Neuronal stem cell (in vitro differentiated cells): ENCODE results near the gene RSAD1.

Source experiments
- DNase-seq: peaks from one replicate; pipeline ENCODE4 v3.0.0-alpha.2; 2013; ENCODE audit warnings: low spot score
- H2AFZ ChIP-seq: one replicate; pipeline ENCODE4 v1.6.1; 2013; ENCODE audit warnings: mild to moderate bottlenecking, low read length, inconsistent platforms
- H2AK5ac ChIP-seq: 2 replicates; pipeline ENCODE4 v1.6.1; 2013; ENCODE audit warnings: low read depth, mild to moderate bottlenecking, inconsistent platforms, low read length, moderate library complexity, mixed read lengths
- H2BK120ac ChIP-seq: 2 replicates; pipeline ENCODE4 v1.6.1; 2013; ENCODE audit warnings: low read depth, mild to moderate bottlenecking, inconsistent platforms, low read length, moderate library complexity, mixed read lengths
- H2BK12ac ChIP-seq: one replicate; pipeline ENCODE4 v1.6.1; 2013; ENCODE audit warnings: low read length, inconsistent platforms
- H2BK15ac ChIP-seq: 2 replicates; pipeline ENCODE4 v1.6.1; 2013; ENCODE audit warnings: mild to moderate bottlenecking, low read length, inconsistent platforms, mixed read lengths
- H2BK5ac ChIP-seq: one replicate; pipeline ENCODE4 v1.6.1; 2013; ENCODE audit warnings: inconsistent platforms, mild to moderate bottlenecking, low read length, moderate library complexity
- H3K14ac ChIP-seq: one replicate; pipeline ENCODE4 v1.6.1; 2013; ENCODE audit warnings: low read length, inconsistent platforms
- H3K18ac ChIP-seq: 2 replicates; pipeline ENCODE4 v1.6.1; 2013; ENCODE audit warnings: low read length, inconsistent platforms
- H3K23ac ChIP-seq: 2 replicates; pipeline ENCODE4 v1.6.1; 2013; ENCODE audit warnings: low read depth, mild to moderate bottlenecking, mixed read lengths, low read length, inconsistent platforms; ENCODE audit not compliant: poor library complexity
- H3K27ac ChIP-seq: replicated peaks from 3 replicates; pipeline ENCODE4 v1.5.1; 2013; ENCODE audit warnings: low read length, inconsistent platforms
- H3K27me3 ChIP-seq, 3 experiments: 2 replicates each; pipeline ENCODE4 v1.6.1; 2013; ENCODE audit warnings: low read length in 3 of 3, mild to moderate bottlenecking in 2 of 3, inconsistent platforms in 1 of 3, low read depth in 1 of 3, mixed read lengths in 1 of 3, moderate library complexity in 1 of 3; ENCODE audit not compliant: control insufficient read depth in 3 of 3, insufficient read depth in 3 of 3
- H3K36me3 ChIP-seq, 2 donors: replicated peaks in 1 of 2; 2 replicates each; pipeline ENCODE4 v1.6.1; 2013; ENCODE audit warnings: low read length in 2 of 2; ENCODE audit not compliant: control insufficient read depth in 2 of 2, insufficient read depth in 2 of 2
- H3K4ac ChIP-seq: 2 replicates; pipeline ENCODE4 v1.6.1; 2013; ENCODE audit warnings: inconsistent platforms, mild to moderate bottlenecking, low read length, moderate library complexity
- H3K4me1 ChIP-seq, 2 donors: 1 replicate in 1 of 2; 2 replicates in 1 of 2; pipeline ENCODE4 v1.6.1; 2013; ENCODE audit warnings: low read length in 2 of 2, low read depth in 1 of 2; ENCODE audit not compliant: control insufficient read depth in 2 of 2, insufficient read depth in 1 of 2
- H3K4me2 ChIP-seq: one replicate; pipeline ENCODE4 v1.6.1; 2013; ENCODE audit warnings: mild to moderate bottlenecking, low read length, inconsistent platforms; ENCODE audit not compliant: insufficient read depth, poor library complexity, severe bottlenecking
- H3K4me3 ChIP-seq, 2 donors: 2 replicates each; pipeline ENCODE4 v1.5.1; 2013; ENCODE audit warnings: low read length in 2 of 2, mild to moderate bottlenecking in 2 of 2, inconsistent platforms in 1 of 2, moderate library complexity in 1 of 2
- H3K79me1 ChIP-seq: one replicate; pipeline ENCODE4 v1.6.1; 2013; ENCODE audit warnings: low read depth, mild to moderate bottlenecking, inconsistent platforms, low read length, moderate library complexity
- H3K9ac ChIP-seq: one replicate; pipeline ENCODE4 v1.6.1; 2013; ENCODE audit warnings: mild to moderate bottlenecking, low read depth, low read length, inconsistent platforms; ENCODE audit not compliant: poor library complexity
- H3K9me3 ChIP-seq, 2 donors: replicated peaks in 1 of 2; 2 replicates each; pipeline versions ENCODE3 to v1.6.1; 2013; ENCODE audit warnings: low read length in 2 of 2, mild to moderate bottlenecking in 2 of 2, inconsistent platforms in 1 of 2, low read depth in 1 of 2, mixed read lengths in 1 of 2, moderate library complexity in 1 of 2; ENCODE audit not compliant: control insufficient read depth in 2 of 2, insufficient read depth in 1 of 2
- H4K8ac ChIP-seq: one replicate; pipeline ENCODE4 v1.6.1; 2013; ENCODE audit warnings: low read depth, mild to moderate bottlenecking, inconsistent platforms, low read length, moderate library complexity
- H4K91ac ChIP-seq: one replicate; pipeline ENCODE4 v1.6.1; 2013; ENCODE audit warnings: low read length, low read depth, mild to moderate bottlenecking, inconsistent platforms; ENCODE audit not compliant: poor library complexity
- WGBS, 2 donors: extraction: QIAGEN DNeasy Blood & Tissue Kit; methylation state at CpG; one replicate each; pipeline ENCODE4 v1.1.7; 2013; ENCODE audit warnings: missing lambda C conversion rate in 2 of 2, mixed read lengths in 1 of 2; ENCODE audit not compliant: insufficient read length in 2 of 2, insufficient replicate concordance in 1 of 2; ENCODE audit errors: extremely low coverage in 2 of 2; 5-methylcytosine and 5-hydroxymethylcytosine counted together

Gene RSAD1

DNA sequence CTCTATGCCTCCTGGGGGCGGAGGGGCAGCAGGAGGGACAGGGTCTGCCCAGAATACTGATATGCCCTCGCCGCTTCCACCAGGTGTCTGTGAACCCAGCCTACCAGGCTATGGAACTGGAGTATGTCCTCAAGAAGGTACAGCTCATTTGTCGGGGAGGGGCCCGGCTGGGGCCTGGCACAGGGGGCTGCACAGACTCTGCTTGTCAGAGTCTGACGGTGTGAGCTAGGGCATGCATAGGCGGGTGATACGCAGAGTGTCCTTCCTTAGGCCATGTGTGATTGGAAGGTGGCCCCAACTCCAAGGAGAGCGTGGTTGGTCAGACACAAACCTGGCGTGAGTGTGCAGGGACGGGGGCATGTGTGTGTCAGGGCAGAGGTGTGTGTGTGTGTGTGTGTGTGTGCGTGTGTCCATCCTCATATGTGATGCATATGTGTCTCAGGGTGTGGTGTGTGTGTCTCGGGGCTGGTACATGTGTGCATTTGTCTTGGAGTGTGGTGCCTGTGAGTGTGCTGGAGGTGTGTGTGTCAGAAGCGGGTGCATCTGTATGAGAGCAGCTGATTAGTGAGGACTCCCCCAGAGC, 17.0 kb upstream of the RSAD1 start:
- Histone ChIP-seq H3K18ac (no peak overlapping the region), H3K36me3 (no peaks in the 10 kb centered on the region), H2BK120ac (no peak overlapping the region), H3K27ac (no peak overlapping the region), H4K91ac (no peak overlapping the region), H3K9ac (peak overlapping the region; percentile 65), H3K4me1 (no peaks in the 10 kb centered on the region), H3K27me3 (peaks cover 0 to 22% (median 2%) of the 10 kb centered on the region in 3 experiments), H4K8ac (no peak overlapping the region), H3K4me3 (no peak overlapping the region), H2BK5ac (no peak overlapping the region), H2AFZ (no peak overlapping the region), H2AK5ac (no peak overlapping the region), H3K23ac (no peak overlapping the region), H3K9me3 (peaks cover 0 to 2% of the 10 kb centered on the region in 2 donors), H3K14ac (peak overlapping the region; percentile 77), H2BK15ac (no peak overlapping the region), H2BK12ac (no peak overlapping the region), H3K4me2 (no peak overlapping the region), H3K4ac (no peak overlapping the region), H3K79me1 (no peaks in the 10 kb centered on the region)
- WGBS, 2 donors, result no CpG with 5 or more reads among the region's 14 CpGs
- DNase-seq, result no peak

DNA sequence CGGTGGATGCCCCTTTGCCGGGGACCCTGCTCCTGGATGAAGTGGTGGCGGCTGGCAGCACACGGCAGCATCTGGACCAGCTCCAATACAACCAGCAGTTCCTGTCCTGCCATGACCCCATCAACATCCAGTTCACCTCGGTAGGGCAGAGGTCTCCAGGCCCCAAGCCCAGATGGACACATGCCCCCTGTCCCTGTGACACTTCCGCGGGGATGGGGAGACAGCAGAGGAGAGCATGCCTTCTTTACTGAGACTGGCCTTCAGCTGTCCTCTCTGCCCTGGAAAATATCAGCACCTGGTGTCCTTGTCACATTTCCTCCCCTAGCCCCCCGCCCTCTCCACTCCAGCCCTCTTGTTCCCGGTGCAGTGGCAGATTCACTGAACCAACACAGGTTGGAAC, 16.2 kb upstream of the RSAD1 start:
- H4K91ac ChIP-seq, result no peak overlapping the region
- H2BK5ac ChIP-seq, result no peak overlapping the region
- no peak overlapping the region for H3K23ac ChIP-seq
- peaks cover under 1 to 2% of the 10 kb centered on the region in 2 donors for H3K9me3 ChIP-seq
- H3K4me1 ChIP-seq, result no peaks in the 10 kb centered on the region
- H2AFZ ChIP-seq, result no peak overlapping the region
- WGBS, 2 donors, result no CpG with 5 or more reads among the region's 9 CpGs
- H3K27ac ChIP-seq, result no peak overlapping the region
- H3K4me2 ChIP-seq, result no peak overlapping the region
- no peak overlapping the region for H2AK5ac ChIP-seq
- H3K4me3 ChIP-seq, result no peak overlapping the region
- peak overlapping the region; percentile 63 for H3K9ac ChIP-seq
- no peak overlapping the region for H2BK15ac ChIP-seq
- H3K36me3 ChIP-seq, result no peaks in the 10 kb centered on the region
- H2BK12ac ChIP-seq, result no peak overlapping the region
- no peak overlapping the region for H3K14ac ChIP-seq
- H2BK120ac ChIP-seq, result no peak overlapping the region
- no peak overlapping the region for H3K4ac ChIP-seq
- H3K79me1 ChIP-seq, result no peaks in the 10 kb centered on the region
- H4K8ac ChIP-seq, result no peak overlapping the region
- no peak for DNase-seq
- H3K18ac ChIP-seq, result no peak overlapping the region
- H3K27me3 ChIP-seq, result peaks cover 0 to 30% (median 10%) of the 10 kb centered on the region in 3 experiments

DNA sequence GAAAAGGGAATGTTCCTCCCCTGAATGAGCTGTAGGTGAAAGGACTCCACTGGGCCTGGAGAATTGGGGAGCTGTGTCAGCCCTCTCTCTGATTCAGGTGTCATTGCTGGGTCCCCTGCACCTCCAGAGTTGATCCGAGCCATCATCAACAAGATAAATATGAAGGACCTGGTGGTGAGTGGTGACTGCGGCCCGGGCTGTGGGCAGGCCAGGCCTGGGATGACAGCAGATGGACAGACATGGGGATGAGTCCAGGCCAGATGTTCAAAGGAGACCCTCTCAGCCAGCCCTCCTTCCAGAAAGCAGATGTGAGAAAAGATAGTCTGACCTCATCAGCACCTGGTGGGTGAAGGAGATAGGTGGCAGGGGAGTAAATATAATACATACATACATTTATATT, 14.5 kb upstream of the RSAD1 start:
- Histone ChIP-seq H3K27me3 (peaks cover 10 to 44% (median 26%) of the 10 kb centered on the region in 3 experiments), H2BK120ac (no peak overlapping the region), H3K4me3 (no peak overlapping the region), H2BK12ac (no peak overlapping the region), H4K8ac (no peak overlapping the region), H3K27ac (no peak overlapping the region), H3K18ac (no peak overlapping the region), H2BK5ac (no peak overlapping the region), H3K23ac (no peak overlapping the region), H2AFZ (no peak overlapping the region), H3K9ac (no peak overlapping the region), H3K4me1 (peaks cover 0 to 4% of the 10 kb centered on the region in 2 donors), H2AK5ac (no peak overlapping the region), H4K91ac (no peak overlapping the region), H3K79me1 (no peaks in the 10 kb centered on the region), H3K9me3 (peaks cover 4 to 8% of the 10 kb centered on the region in 2 donors), H3K36me3 (no peaks in the 10 kb centered on the region), H3K14ac (no peak overlapping the region), H3K4me2 (no peak overlapping the region), H3K4ac (no peak overlapping the region), H2BK15ac (no peak overlapping the region)
- WGBS, 2 donors, result no CpG with 5 or more reads among the region's 3 CpGs
- no peak for DNase-seq

DNA sequence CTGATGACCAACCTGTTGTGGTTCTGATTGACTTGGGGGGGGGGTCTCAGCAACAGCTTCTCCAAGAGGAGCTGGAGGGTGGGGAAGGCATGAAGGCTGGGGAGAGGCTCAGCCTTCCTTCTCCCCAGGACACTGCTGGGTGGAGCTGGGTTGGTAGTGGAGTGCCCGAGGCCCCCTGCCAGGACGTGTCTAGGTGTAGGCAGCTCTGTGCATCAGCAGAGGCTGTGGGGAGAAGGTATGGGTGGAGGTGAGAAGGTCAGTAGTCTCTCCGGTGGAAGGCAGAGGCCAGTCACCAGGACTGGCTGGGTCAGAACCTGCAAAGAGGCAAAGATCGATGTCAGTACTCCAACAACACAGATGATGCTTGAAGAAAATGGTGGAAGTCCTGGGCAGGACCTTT, 13.9 kb upstream of the RSAD1 start:
- WGBS, 2 donors, result no CpG with 5 or more reads among the region's 4 CpGs
- no peak overlapping the region for H2AFZ ChIP-seq
- no peak overlapping the region for H2BK12ac ChIP-seq
- no peak overlapping the region for H3K14ac ChIP-seq
- H2BK15ac ChIP-seq, result no peak overlapping the region
- H2BK5ac ChIP-seq, result no peak overlapping the region
- H3K18ac ChIP-seq, result peak overlapping the region; percentile 31
- H3K27me3 ChIP-seq, result peaks cover 14 to 50% (median 33%) of the 10 kb centered on the region in 3 experiments
- DNase-seq, result no peak
- H3K4me3 ChIP-seq, result no peak overlapping the region
- H2BK120ac ChIP-seq, result no peak overlapping the region
- H4K91ac ChIP-seq, result no peak overlapping the region
- no peak overlapping the region for H3K23ac ChIP-seq
- H3K4ac ChIP-seq, result no peak overlapping the region
- H2AK5ac ChIP-seq, result peak overlapping the region; percentile 63
- no peak overlapping the region for H3K27ac ChIP-seq
- peaks cover 4 to 8% of the 10 kb centered on the region in 2 donors for H3K9me3 ChIP-seq
- no peak overlapping the region for H3K4me2 ChIP-seq
- no peak overlapping the region for H4K8ac ChIP-seq
- no peaks in the 10 kb centered on the region for H3K79me1 ChIP-seq
- peaks cover 0 to 4% of the 10 kb centered on the region in 2 donors for H3K4me1 ChIP-seq
- no peak overlapping the region for H3K9ac ChIP-seq
- no peaks in the 10 kb centered on the region for H3K36me3 ChIP-seq
